Bronchial epithelial cell (primary cell): ENCODE results near the gene SPRED2. TPM values are rescaled to one million over a fixed set of nuclear protein-coding genes. Genes with fewer than 3 reads are reported as not detected.

Experiments
- DNase-seq: peaks from one replicate; pipeline ENCODE4 v3.0.0-alpha.2; 2010; ENCODE audit warnings: low read depth
- FAIRE-seq: peaks from 2 replicates; lab custom pipeline; 2011; peaks lifted over from hg19 to GRCh38; lab: Jason Lieb, UNC
- H3K27me3 ChIP-seq: 2 replicates; pipeline ENCODE4 v1.5.1; 2011; ENCODE audit warnings: low read length; ENCODE audit not compliant: control insufficient read depth, insufficient read depth
- H3K36me3 ChIP-seq: 2 replicates; pipeline ENCODE4 v1.5.1; 2011; ENCODE audit warnings: low read length; ENCODE audit not compliant: control insufficient read depth, insufficient read depth
- H3K4me3 ChIP-seq: 2 replicates; pipeline ENCODE4 v1.5.1; 2011; ENCODE audit warnings: mild to moderate bottlenecking, low read depth, low read length, control low read depth
- CTCF ChIP-seq: IDR thresholded peaks from 2 replicates; pipeline ENCODE4 v1.5.1; 2011; ENCODE audit warnings: mild to moderate bottlenecking, moderate library complexity, low read length, control low read depth, inconsistent platforms; ENCODE audit not compliant: insufficient read depth, severe bottlenecking
- total RNA-seq: library from RNA; depleted of rRNA; stranded (reverse); fragments of >200 nt; gene quantifications from 2 replicates; pipeline ENCODE4 v1.2.1, GENCODE V29; 2014

SPRED2 gene
- total RNA-seq, 1 donor from 2014 or later, result 3.4 TPM

GRCh38 chr2:65382323-65382722, 50.1 kb downstream of the SPRED2 start:
- Histone ChIP-seq H3K27me3 (no peaks in the 10 kb centered on the region), H3K36me3 (no peaks in the 10 kb centered on the region), H3K4me3 (no peak overlapping the region)
- TF ChIP-seq CTCF, result no peak
- DNase-seq (no peak), FAIRE-seq (no peak)

- FAIRE-seq, result no peak
- TF ChIP-seq CTCF, result no peak
- DNase-seq, result no peak
Observed at GRCh38 chr2:65381607-65382051, 50.8 kb downstream of the SPRED2 start.

GRCh38 chr2:65380255-65380654, 52.1 kb downstream of the SPRED2 start:
- TF ChIP-seq CTCF, result no peak
- no peak overlapping the region for H3K4me3 ChIP-seq
- FAIRE-seq (no peak), DNase-seq (peak; percentile 61)
- no peaks in the 10 kb centered on the region for H3K36me3 ChIP-seq
- no peaks in the 10 kb centered on the region for H3K27me3 ChIP-seq

More at GRCh38 chr2:65381607-65382051, 50.8 kb downstream of the SPRED2 start:
- Histone ChIP-seq H3K4me3 (no peak overlapping the region), H3K27me3 (no peaks in the 10 kb centered on the region), H3K36me3 (no peaks in the 10 kb centered on the region)

- Histone ChIP-seq H3K36me3 (no peaks in the 10 kb centered on the region), H3K27me3 (no peaks in the 10 kb centered on the region), H3K4me3 (no peak overlapping the region)
- no peak for TF ChIP-seq CTCF
- DNase-seq (no peak), FAIRE-seq (no peak)
Observed at GRCh38 chr2:65379721-65380171, 52.7 kb downstream of the SPRED2 start.

GRCh38 chr2:65379223-65379622, 53.2 kb downstream of the SPRED2 start:
- Histone ChIP-seq H3K4me3 (no peak overlapping the region), H3K36me3 (no peaks in the 10 kb centered on the region), H3K27me3 (no peaks in the 10 kb centered on the region)
- no peak for DNase-seq
- no peak for FAIRE-seq
- TF ChIP-seq CTCF, result no peak

GRCh38 chr2:65378290-65378689, 54.1 kb downstream of the SPRED2 start:
- Histone ChIP-seq H3K27me3 (no peaks in the 10 kb centered on the region), H3K4me3 (no peak overlapping the region), H3K36me3 (no peaks in the 10 kb centered on the region)
- FAIRE-seq (no peak), DNase-seq (no peak)
- TF ChIP-seq CTCF, result no peak
